Pancreas (tissue), 10 donors: ENCODE results near the gene MLANA. TPM values are rescaled to one million over a fixed set of nuclear protein-coding genes. Genes with fewer than 3 reads are reported as not detected.

ENCODE experiments used
- ATAC-seq, 4 donors: fragments of 200-7000 bp; cut with Tn5 transposase; one replicate each; pipeline versions ENCODE4 v1.8.0 to v1.9.1; 2020; ENCODE audit warnings: mild to moderate bottlenecking in 4 of 4, moderate library complexity in 4 of 4
- DNase-seq, 6 donors: peaks; one replicate each; pipeline ENCODE4 v3.0.0-alpha.2; 2020
- FAIRE-seq: peaks from 2 replicates; lab custom pipeline; 2012; peaks lifted over from hg19 to GRCh38; lab: Jason Lieb, UNC
- H3K27ac ChIP-seq, 4 donors: fragments of 200-600 bp; sonication (generic); 1 replicate in 3 of 4; 2 replicates in 1 of 4; pipeline versions ENCODE4 v1.5.0 to v1.8.0; 2020
- H3K27me3 ChIP-seq, 4 donors: fragments of 200-600 bp; one replicate each; pipeline ENCODE4 v1.8.0; 2021
- H3K36me3 ChIP-seq, 3 donors: fragments of 200-600 bp; sonication (generic) in 1 of 3; one replicate each; pipeline versions ENCODE4 v1.5.0 to v1.8.0; 2020 to 2021
- H3K4me1 ChIP-seq, 3 donors: fragments of 200-600 bp; one replicate each; pipeline ENCODE4 v1.8.0; 2021
- H3K4me3 ChIP-seq, 4 donors: fragments of 200-600 bp; sonication (generic) in 2 of 4; one replicate each; pipeline versions ENCODE4 v1.5.0 to v1.8.0; 2020 to 2021
- H3K9me3 ChIP-seq, 4 donors: fragments of 200-600 bp; one replicate each; pipeline ENCODE4 v1.8.0; 2021
- CTCF ChIP-seq, 4 donors: fragments of 200-600 bp; sonication (generic) in 3 of 4; IDR thresholded peaks; one replicate each; pipeline versions ENCODE4 v1.5.0 to v1.8.0; 2021; ENCODE audit warnings: antibody characterized with exemption in 4 of 4
- WGBS, 2 donors: extraction: QIAGEN DNeasy Blood & Tissue Kit; methylation state at CpG; one replicate each; pipeline ENCODE4 v1.1.7; 2013; 5-methylcytosine and 5-hydroxymethylcytosine counted together
- intact Hi-C, 3 donors: fragments of 100-400 bp; cut with DNase I; formaldehyde crosslinking; loops; one replicate each; pipeline versions ENCODE4 v1.11.1 to v1.14.2; 2022
- polyA plus RNA-seq, 2 donors: library from polyadenylated mRNA; stranded (reverse); fragments of 200-250 nt; gene quantifications; one replicate each; pipeline ENCODE4 v1.2.3, GENCODE V29; 2013
- total RNA-seq, 6 donors: library from RNA; stranded (reverse); fragmentation: NEBNext Ultra II Directional in 4 of 6; extraction: Animal tissue kit (Norgen Biotek cat#: 25700) in 4 of 6; gene quantifications; one replicate each; pipeline versions ENCODE4 v1.2.1 to v1.2.4, GENCODE V29; 2021 to 2023
- donor health status: healthy with polysubstance abuse.
- donor health status: DM: no; HTN: no; CAD: no; lungs with moderate emphysema.
- donor health status: DM: no; HTN: no; CAD: no.
- donor health status: control.
- donor health status: control.
- donor health status: Bipolar disorder and iron deficiency.
- donor health status: DM: yes; HTN: yes; CAD: no.
- donor health status: DM: no; HTN: no; CAD: no.
- donor health status: DM: no; HTN: no; CAD: no.
- donor health status: DM: yes; HTN: yes; CAD: no.

MLANA gene
- total and polyA plus RNA-seq, 8 donors, result not detected

DNA sequence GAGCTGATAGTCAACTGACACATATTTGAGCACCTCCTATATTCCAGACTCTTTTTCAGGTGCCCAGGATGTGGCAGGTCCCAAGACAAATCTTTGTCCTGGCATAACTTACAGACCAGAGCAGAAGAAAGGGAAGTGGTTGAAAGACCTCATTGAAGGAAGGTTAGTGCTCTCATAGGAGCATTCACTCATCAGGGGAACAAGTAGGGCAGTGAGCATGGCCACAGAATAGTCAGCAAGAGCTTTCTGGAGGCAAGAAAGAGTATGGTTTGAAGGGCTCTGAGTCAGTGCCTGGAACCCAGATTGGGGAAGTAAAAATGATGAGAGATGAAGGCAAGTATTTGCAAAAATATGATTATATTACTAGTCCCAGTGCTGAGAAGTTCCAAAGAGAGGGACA, 32.8 kb upstream of the MLANA start:
- no peak for TF ChIP-seq CTCF (IDR thresholded peaks at IDR 0.05)
- H3K27me3 ChIP-seq, result no peaks in the 10 kb centered on the region
- no peaks in the 10 kb centered on the region for H3K4me1 ChIP-seq
- H3K4me3 ChIP-seq, result no peak overlapping the region
- H3K27ac ChIP-seq, result no peak overlapping the region
- peak in 1 of 4 donors; percentile 32 for ATAC-seq
- no peaks in the 10 kb centered on the region for H3K9me3 ChIP-seq
- intact Hi-C loops, result no loop called here
- no peaks in the 10 kb centered on the region for H3K36me3 ChIP-seq
- DNase-seq, result no peak
- FAIRE-seq, result no peak

DNA sequence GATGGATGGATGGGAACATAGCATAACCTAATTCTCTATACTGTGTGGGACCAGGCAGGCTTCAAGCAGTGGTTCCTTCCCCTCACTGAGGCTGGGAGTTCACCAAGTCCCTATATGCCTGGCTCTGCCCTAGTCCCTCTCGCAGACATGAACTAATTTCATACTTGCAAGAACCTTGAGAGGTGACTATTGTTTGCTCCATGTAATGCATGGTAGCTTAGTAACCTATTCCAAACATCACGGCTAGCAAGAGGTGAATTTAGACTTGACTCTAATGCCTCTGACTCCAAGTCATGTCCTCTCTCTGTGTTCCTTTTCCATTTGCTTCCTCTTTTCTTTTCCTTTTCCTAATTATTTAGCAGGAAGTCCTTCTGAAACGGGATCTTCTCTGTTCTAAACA, 31.9 kb upstream of the MLANA start:
- DNase-seq, result no peak

GRCh38 chr9:5863092-5863746, 27.5 kb upstream of the MLANA start:
- H3K27me3 ChIP-seq, result no peaks in the 10 kb centered on the region
- intact Hi-C loops, result no loop called here
- no peak overlapping the region for H3K27ac ChIP-seq
- H3K4me3 ChIP-seq, result no peak overlapping the region
- no peak for FAIRE-seq
- no peaks in the 10 kb centered on the region for H3K4me1 ChIP-seq
- no peak for TF ChIP-seq CTCF (IDR thresholded peaks at IDR 0.05)
- peak; percentile 63 to 91 (median 88) for ATAC-seq
- H3K36me3 ChIP-seq, result no peaks in the 10 kb centered on the region
- 7 to 25% methylated on average over 2 of the region's 2 CpGs for WGBS, 2 donors
- H3K9me3 ChIP-seq, result no peaks in the 10 kb centered on the region
- peak in 3 of 6 donors; percentile 28 to 59 (median 44) for DNase-seq

More for the DNA sequence above, 31.9 kb upstream of the MLANA start:
- Histone ChIP-seq H3K4me1 (no peaks in the 10 kb centered on the region), H3K36me3 (no peaks in the 10 kb centered on the region), H3K9me3 (no peaks in the 10 kb centered on the region), H3K27ac (no peak overlapping the region), H3K27me3 (no peaks in the 10 kb centered on the region), H3K4me3 (no peak overlapping the region)
- FAIRE-seq (no peak), ATAC-seq (no peak)
- WGBS, 2 donors, result 57 to 58% methylated on average over 3 of the region's 3 CpGs
- no peak for TF ChIP-seq CTCF (IDR thresholded peaks at IDR 0.05)
- intact Hi-C loops, result no loop called here

- H3K4me1 ChIP-seq, result no peaks in the 10 kb centered on the region
- H3K27me3 ChIP-seq, result no peaks in the 10 kb centered on the region
- ATAC-seq (no peak), DNase-seq (no peak), FAIRE-seq (no peak)
- H3K4me3 ChIP-seq, result no peak overlapping the region
- 83 to 84% methylated on average over 4 of the region's 4 CpGs for WGBS, 2 donors
- H3K27ac ChIP-seq, result no peak overlapping the region
- no peak for TF ChIP-seq CTCF (IDR thresholded peaks at IDR 0.05)
- no peaks in the 10 kb centered on the region for H3K9me3 ChIP-seq
- no peaks in the 10 kb centered on the region for H3K36me3 ChIP-seq
- intact Hi-C loops, result no loop called here
Measured at GRCh38 chr9:5864446-5864845, 26.2 kb upstream of the MLANA start.

GRCh38 chr9:5866272-5866671, 24.4 kb upstream of the MLANA start:
- Histone ChIP-seq H3K4me3 (no peak overlapping the region), H3K36me3 (no peaks in the 10 kb centered on the region), H3K9me3 (no peaks in the 10 kb centered on the region), H3K27me3 (no peaks in the 10 kb centered on the region), H3K27ac (no peak overlapping the region), H3K4me1 (no peaks in the 10 kb centered on the region)
- WGBS, 2 donors, result 95 to 98% methylated on average over 2 of the region's 2 CpGs
- TF ChIP-seq CTCF (IDR thresholded peaks at IDR 0.05), result no peak
- ATAC-seq (no peak), DNase-seq (no peak), FAIRE-seq (no peak)
- intact Hi-C loops, result no loop called here
